Hepatocyte (in vitro differentiated cells): Measurements from ENCODE around the gene TWSG1.

Experiments
- EZH2 ChIP-seq: fragments of 200-600 bp; sonication (generic); IDR thresholded peaks from 2 replicates; pipeline ENCODE4 v1.6.1; 2016; ENCODE audit warnings: antibody characterized with exemption, mild to moderate bottlenecking, borderline replicate concordance
- EZH2phosphoT487 ChIP-seq: fragments of 200-600 bp; sonication (generic); IDR thresholded peaks from one replicate; pipeline ENCODE4 v1.6.1; 2018; ENCODE audit warnings: antibody characterized with exemption, mild to moderate bottlenecking, low read depth, moderate library complexity; ENCODE audit not compliant: unreplicated experiment, severe bottlenecking
- TF ChIP-seq, protein P1 (sequence below): fragments of 200-600 bp; sonication (generic); IDR thresholded peaks from 2 replicates; pipeline ENCODE4 v1.5.1; 2016; ENCODE audit warnings: antibody characterized with exemption, mild to moderate bottlenecking; ENCODE audit not compliant: poor library complexity

DNA sequence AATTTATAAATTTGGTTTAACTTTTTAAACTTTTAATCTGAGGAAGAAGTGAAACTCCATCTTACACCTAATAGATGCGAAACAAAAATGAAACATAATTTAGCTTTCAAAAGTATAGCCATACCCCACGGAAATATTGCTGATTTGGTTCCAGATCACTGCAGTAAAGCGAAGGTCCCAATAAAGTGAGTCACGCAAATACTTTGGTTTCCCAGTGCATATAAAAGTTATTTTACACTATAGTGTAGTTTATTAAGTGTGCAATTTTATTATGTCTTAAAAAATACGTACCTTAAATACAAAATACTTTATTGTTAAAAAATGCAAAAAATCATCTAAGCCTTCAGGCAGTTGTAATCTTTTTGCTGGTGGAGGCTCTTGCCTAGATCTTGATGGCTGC is 55.1 kb downstream of the TWSG1 start:
- no peak for TF ChIP-seq EZH2
- TF ChIP-seq EZH2phosphoT487, result no peak
- TF ChIP-seq, protein P1, sequence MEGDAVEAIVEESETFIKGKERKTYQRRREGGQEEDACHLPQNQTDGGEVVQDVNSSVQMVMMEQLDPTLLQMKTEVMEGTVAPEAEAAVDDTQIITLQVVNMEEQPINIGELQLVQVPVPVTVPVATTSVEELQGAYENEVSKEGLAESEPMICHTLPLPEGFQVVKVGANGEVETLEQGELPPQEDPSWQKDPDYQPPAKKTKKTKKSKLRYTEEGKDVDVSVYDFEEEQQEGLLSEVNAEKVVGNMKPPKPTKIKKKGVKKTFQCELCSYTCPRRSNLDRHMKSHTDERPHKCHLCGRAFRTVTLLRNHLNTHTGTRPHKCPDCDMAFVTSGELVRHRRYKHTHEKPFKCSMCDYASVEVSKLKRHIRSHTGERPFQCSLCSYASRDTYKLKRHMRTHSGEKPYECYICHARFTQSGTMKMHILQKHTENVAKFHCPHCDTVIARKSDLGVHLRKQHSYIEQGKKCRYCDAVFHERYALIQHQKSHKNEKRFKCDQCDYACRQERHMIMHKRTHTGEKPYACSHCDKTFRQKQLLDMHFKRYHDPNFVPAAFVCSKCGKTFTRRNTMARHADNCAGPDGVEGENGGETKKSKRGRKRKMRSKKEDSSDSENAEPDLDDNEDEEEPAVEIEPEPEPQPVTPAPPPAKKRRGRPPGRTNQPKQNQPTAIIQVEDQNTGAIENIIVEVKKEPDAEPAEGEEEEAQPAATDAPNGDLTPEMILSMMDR, result no peak
